Measurements from ENCODE around the gene PTRH1. TPM values are rescaled to one million over a fixed set of nuclear protein-coding genes. Genes with fewer than 3 reads are reported as not detected.

Gene PTRH1
- total and polyA plus RNA-seq, 7 donors = 7.9 to 44.6 (median 21.8) TPM

DNA sequence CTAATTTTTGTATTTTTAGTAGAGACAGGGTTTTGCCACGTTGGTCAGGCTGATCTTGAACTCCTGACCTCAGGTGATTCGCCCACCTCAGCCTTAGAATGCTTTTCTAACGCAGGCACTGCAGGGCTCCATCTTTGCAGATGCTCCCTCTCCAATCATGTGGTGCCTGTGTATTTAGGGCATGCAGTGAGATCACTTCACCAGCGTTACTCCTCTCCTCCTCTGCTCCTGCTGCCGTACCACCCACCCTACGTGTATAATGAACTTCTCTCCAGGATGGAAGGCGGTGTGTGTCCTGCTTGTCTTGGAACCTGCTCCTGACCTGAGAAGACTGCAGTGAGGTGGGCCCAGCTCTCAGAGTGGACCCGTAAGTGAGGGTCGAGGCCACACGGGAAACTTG is 22.3 kb downstream of the PTRH1 start:
- TF ChIP-seq, protein P1, sequence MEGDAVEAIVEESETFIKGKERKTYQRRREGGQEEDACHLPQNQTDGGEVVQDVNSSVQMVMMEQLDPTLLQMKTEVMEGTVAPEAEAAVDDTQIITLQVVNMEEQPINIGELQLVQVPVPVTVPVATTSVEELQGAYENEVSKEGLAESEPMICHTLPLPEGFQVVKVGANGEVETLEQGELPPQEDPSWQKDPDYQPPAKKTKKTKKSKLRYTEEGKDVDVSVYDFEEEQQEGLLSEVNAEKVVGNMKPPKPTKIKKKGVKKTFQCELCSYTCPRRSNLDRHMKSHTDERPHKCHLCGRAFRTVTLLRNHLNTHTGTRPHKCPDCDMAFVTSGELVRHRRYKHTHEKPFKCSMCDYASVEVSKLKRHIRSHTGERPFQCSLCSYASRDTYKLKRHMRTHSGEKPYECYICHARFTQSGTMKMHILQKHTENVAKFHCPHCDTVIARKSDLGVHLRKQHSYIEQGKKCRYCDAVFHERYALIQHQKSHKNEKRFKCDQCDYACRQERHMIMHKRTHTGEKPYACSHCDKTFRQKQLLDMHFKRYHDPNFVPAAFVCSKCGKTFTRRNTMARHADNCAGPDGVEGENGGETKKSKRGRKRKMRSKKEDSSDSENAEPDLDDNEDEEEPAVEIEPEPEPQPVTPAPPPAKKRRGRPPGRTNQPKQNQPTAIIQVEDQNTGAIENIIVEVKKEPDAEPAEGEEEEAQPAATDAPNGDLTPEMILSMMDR (IDR thresholded peaks at IDR 0.05) = no peak
- DNase-seq (no peak), ATAC-seq (no peak)
- Histone ChIP-seq H3K4me3 (no peak overlapping the region), H3K9me3 (no peaks in the 10 kb centered on the region), H3K4me1 (no peaks in the 10 kb centered on the region), H3K36me3 (ENCODE audit: insufficient read depth in 1 of 2, low read depth in 1 of 2) (peaks cover 0 to 20% of the 10 kb centered on the region in 2 donors), H3K27me3 (ENCODE audit: insufficient read depth in 3 of 3, low read length in 2 of 3) (no peaks in the 10 kb centered on the region), H3K27ac (no peak overlapping the region)
- intact Hi-C loops (cut with DNase I) = no loop called here
- WGBS, 3 donors = 82 to 94% (median 88%) methylated on average over 10 of the region's 10 CpGs

DNA sequence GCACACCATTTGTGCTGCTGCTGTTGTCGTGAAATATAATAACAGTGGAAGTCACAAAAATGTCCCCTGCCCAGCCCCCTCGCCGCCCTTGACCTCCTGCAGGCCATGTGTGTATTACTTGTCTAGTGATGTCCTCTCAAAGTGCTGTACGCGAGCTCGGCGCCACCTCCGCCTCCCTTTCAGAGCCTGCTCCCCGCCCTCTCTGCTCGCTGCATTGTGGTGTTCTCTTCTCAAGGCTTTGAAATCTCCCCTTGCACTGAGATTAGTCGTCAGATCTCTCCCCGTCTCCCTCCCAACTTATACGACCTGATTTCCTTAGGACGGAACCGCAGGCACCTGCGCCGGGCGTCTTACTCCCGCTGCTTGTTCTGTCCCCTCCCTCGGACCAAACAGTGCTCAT is 23.4 kb downstream of the PTRH1 start:
- H3K4me1 ChIP-seq = no peaks in the 10 kb centered on the region
- TF ChIP-seq, protein P1 (IDR thresholded peaks at IDR 0.05) = no peak

DNA sequence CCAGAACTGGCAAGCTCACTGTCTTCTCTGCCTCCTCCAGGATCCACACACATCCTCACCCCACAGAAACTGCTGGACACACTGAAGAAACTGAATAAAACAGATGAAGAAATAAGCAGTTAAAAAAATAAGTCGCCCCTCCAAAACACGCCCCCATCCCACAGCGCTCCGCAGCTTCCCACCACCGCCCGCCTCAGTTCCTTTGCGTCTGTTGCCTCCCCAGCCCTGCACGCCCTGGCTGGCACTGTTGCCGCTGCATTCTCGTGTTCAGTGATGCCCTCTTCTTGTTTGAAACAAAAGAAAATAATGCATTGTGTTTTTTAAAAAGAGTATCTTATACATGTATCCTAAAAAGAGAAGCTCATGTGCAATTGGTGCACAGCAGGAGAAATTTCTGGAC is 24.7 kb downstream of the PTRH1 start:
- intact Hi-C loops (cut with DNase I) = no loop called here
- no peak overlapping the region for H3K4me3 ChIP-seq
- 94 to 96% (median 94%) methylated on average over 10 of the region's 10 CpGs for WGBS, 3 donors
- TF ChIP-seq, protein P1 (IDR thresholded peaks at IDR 0.05) = no peak
- no peak for ATAC-seq
- H3K27ac ChIP-seq = no peak overlapping the region
- H3K36me3 ChIP-seq (ENCODE audit: insufficient read depth in 1 of 2, low read depth in 1 of 2) = peaks cover 0 to 20% of the 10 kb centered on the region in 2 donors
- no peaks in the 10 kb centered on the region for H3K9me3 ChIP-seq
- no peaks in the 10 kb centered on the region for H3K4me1 ChIP-seq
- H3K27me3 ChIP-seq (ENCODE audit: insufficient read depth in 3 of 3, low read length in 2 of 3) = no peaks in the 10 kb centered on the region
- no peak for DNase-seq

More for the DNA sequence above, 23.4 kb downstream of the PTRH1 start:
- 83 to 87% (median 87%) methylated on average over 20 of the region's 20 CpGs for WGBS, 3 donors
- H3K9me3 ChIP-seq = no peaks in the 10 kb centered on the region
- no peak for DNase-seq
- H3K4me3 ChIP-seq = no peak overlapping the region
- peaks cover 0 to 20% of the 10 kb centered on the region in 2 donors for H3K36me3 ChIP-seq (ENCODE audit: insufficient read depth in 1 of 2, low read depth in 1 of 2)
- no peak for ATAC-seq
- intact Hi-C loops (cut with DNase I) = no loop called here
- H3K27me3 ChIP-seq (ENCODE audit: insufficient read depth in 3 of 3, low read length in 2 of 3) = no peaks in the 10 kb centered on the region
- H3K27ac ChIP-seq = no peak overlapping the region

DNA sequence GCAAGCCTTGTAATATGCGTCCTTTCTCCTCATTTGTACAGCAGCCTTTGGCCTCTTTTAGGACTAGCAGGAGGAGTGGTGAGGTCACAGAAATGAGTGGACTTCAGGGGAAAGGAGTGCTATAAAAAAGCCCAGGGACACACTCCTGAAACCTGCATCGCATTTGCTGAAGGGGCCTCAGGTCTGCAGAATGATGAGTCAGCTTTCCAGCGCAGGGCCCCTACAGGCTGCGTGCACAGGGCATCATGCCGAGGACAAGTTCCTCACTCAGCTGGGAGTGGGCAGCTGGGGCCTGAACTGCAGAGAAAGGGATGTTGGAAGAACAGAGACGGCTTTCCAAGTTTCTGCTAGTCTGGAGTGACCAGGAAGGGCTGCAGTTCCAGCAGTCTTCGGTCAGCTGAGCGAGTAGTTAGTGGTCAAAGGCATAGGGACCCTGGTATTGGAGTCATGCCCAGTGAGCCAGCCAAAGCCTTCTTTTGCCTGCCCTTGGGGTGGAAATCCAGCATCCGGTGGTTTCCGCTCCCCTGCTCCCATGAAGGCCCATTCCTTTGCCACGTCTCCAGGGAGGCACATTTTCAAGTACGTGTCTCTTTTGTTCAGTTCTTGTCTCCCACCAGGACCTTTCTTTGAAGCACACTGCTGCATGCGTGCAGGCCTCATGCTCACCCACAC is 26.0 kb downstream of the PTRH1 start:
- TF ChIP-seq, protein P1 (IDR thresholded peaks at IDR 0.05) = no peak
- no peak overlapping the region for H3K27ac ChIP-seq
- no peaks in the 10 kb centered on the region for H3K9me3 ChIP-seq
- intact Hi-C loops (cut with DNase I) = no loop called here
- 92 to 94% (median 93%) methylated on average over 13 of the region's 13 CpGs for WGBS, 3 donors
- ATAC-seq = no peak
- peaks cover 0 to 23% of the 10 kb centered on the region in 2 donors for H3K36me3 ChIP-seq (ENCODE audit: insufficient read depth in 1 of 2, low read depth in 1 of 2)
- no peak overlapping the region for H3K4me3 ChIP-seq
- no peaks in the 10 kb centered on the region for H3K27me3 ChIP-seq (ENCODE audit: insufficient read depth in 3 of 3, low read length in 2 of 3)
- DNase-seq = no peak
- H3K4me1 ChIP-seq = no peaks in the 10 kb centered on the region
